Stimulated activated CD4-positive, alpha-beta T cell treated with anti-CD3 and anti-CD28 coated beads, Interleukin-12 subunit alpha, Interleukin-12 subunit beta, amount 100 ng/mL, for 48 hours (primary cell): ENCODE data around the gene COA5.

ENCODE experiments used
- DNase-seq, 3 donors: peaks; one replicate each; pipeline ENCODE4 v3.0.0-alpha.2; 2020; ENCODE audit warnings: low read depth in 2 of 3, low spot score in 1 of 3

Gene COA5

DNA sequence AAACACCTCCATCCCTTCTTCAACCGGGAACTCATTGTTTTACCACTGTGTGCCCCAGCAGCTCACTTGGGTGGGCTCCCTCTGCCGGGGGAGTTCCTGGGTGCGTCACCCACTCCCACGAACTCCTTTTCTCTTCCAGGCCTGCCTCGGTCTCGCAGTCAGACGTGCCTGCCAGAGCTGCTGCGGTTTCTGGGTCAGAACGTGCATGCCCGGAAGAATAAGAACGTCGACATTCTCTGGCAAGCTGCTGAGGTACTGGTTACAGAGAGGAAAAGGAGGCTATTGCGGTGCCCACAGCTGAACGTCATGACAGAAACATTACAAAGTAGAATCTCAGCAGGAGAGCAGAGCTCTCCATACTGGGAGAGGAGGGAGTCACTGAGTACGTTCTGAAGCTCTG is 35.6 kb downstream of the COA5 start:
- DNase-seq, result no peak

DNA sequence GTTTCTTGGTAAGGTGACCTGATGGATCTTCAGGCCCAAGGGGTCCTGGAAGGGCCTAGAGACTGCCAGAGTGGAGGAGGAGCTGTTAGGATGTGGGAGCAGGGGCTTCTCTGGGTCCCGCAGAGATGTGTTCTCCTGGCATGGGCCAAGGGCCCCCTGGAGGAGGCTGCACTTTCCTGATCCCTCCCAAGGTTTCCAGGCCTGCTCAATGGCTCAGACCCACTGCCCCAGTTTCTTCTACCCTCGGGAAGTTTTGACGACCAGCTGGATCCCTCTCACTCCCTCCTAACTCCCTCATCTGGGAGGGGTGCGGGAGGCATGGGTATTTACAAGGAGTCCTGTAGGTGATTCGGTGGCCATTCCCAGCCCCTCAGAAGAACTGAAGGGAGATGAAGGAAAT is 36.1 kb downstream of the COA5 start:
- no peak for DNase-seq

DNA sequence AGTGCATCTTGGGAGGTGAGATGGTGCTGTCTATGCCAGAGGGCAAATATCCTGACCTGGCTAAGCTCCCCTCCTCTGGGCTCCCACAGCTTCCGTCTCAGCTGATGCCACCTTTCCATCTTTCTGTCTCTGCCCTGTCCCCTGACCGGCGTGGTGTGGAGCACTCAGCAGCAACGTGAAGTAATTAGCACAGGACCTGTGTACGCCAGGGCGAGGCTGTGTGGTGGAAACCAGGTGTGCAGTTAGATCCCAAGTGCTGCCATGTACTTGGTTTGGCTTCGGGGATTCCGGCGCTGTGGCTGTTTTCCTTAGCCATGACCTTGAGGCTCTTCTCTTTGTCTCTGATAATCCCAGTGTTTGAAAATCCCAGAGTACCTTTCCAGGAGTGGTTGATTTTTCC is 36.5 kb downstream of the COA5 start:
- no peak for DNase-seq

DNA sequence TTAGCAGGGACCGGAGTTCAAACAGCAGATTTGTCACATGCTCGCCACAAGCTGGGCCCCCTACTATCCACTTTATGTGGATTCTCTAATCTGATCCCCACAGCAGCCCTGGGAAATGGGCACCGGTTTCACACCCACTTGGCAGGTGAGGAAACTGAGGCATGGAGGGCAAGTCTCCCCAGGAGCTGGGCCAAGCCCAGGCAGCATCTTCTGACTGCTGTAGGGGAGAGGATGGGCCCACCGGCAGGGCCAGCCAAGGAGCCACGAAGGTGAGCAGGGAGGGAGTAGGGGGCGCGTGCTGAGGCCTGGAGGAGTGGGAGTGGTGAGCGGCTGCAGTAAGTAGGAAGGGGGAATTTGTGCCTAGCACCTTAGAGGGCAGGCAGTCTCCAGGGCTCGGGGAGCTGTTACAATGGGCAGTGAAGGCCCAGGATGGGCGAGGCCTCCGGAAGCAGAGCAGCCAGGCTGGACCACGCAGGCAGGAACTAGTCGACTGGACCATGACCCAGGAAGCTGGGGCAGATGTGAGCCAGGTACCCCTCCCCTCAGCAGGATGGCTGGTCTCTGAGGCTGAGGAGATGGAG is 37.1 kb downstream of the COA5 start:
- DNase-seq, result no peak

DNA sequence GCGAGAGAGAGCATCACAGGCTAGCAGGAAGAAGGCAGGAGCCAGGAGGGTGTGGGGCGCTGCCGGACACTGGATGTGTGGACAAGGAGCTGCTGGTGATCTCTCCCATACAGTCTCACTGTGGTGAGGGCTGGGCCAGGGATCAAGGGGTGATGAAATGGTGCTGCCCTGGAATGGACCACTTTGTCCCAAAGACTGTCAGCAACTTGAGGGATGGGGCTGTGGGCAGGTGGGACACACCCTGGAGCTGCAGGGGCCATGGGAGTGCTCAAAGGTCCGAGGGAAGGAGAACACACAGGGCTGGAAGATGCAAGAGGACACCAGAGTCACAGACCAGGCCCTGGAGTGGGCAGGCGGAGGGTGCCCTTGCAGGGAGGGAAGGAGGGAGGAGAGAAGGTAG is 38.0 kb downstream of the COA5 start:
- DNase-seq, result no peak

DNA sequence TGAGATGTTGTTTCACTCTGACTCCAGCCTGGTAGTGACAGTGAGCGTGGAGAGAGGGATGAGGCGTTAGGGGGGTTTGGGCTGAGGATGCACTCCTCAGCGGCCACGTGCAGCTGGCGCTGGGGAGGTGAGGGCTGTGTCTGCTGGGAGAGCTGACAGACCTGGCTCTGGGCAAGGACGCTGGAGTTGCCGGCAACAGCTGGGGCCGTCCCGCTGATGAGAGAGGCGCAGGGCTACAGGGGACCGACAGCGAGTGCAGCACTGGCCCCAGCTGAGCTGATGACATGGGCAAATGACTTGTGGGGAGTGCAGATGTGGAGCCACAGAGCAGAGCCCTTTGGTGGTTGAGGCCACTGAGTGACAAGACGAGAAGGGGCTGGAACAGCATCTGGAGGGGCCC is 38.4 kb downstream of the COA5 start:
- no peak for DNase-seq

DNA sequence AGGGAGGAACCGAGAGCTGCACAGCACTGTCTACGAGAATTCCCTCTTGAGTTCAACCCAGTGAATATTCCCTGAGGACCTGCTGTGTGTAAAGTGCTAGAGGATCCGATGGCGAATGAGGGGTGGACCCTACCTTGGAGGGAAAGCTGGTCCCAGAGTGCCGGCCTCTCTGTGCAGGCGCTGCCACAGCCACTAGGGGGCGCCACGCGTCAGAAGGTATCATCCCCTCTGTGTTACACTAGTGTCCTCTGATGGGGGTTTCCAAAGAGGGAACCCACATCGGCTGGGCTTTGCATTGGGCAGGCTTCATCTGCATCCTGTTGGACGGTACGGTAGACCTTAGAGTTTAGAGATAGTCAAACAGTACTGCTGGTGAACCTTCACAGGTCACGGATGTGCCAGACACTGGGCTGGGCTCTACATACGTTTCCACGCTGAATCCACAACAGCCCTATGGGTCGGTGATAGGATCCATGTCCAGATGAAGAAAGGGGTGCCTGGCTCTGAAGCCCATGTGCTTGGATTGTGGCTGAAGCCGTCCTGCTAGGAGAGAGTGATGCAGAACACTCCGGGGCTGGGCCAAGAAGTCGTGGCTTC is 39.0 kb downstream of the COA5 start:
- DNase-seq, result peak; percentile 60 to 71 (median 68)

DNA sequence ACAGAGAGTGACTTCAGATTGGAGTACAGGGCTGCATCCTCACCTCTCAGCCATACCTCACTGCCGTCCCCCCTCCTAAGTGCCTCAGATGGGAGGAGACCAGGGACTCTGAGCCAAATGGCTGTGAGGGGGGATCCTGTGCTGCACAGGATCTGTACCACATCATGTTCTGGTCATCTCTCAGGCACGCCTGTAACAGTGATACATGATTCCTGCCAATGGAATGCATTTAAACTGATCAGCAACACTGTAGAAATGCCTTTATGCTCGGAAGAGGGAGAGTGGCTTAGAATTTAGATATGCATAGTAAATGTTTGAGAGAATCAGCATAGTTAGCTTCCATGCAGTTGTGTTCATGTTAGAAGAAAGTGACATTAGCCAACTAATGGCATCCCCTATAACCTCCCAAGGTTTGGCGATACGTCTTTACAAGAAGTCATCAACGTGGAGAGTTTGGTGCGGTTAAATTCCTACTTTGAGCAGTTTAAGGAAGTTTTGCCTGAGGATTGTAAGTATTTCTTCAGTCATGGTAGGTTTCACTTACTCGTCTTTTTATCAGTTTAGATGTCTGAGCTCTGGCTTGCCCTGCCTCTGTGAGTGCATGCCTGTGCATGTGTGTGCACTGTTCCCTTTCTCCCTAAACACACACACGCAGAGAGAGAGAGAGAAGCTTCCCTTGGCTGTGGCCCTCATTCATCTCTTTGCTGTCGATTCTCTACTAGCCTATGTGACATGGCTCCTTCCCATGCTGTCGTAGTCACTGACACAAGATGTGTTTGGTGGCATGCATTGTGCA is 40.0 kb downstream of the COA5 start:
- no peak for DNase-seq

DNA sequence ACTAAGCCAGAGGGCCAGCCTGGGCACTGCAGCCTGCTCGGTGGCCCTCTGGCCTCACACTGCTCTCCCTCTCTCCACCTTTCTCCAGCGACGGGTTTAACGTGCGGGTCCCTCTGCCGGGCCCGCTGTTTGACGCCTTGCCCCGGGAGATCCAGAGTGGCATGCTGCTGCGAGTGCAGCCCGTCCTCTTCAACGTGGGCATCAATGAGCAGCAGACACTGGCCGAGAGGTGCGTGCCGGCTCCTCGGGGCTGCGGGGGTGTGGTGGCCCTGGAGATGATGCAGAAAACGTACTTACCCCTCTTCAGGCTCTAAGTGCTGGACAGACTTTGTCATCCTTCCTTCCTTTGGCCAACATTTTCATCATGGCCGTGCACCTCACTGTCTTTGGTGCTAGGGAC is 42.4 kb downstream of the COA5 start:
- DNase-seq, result no peak

DNA sequence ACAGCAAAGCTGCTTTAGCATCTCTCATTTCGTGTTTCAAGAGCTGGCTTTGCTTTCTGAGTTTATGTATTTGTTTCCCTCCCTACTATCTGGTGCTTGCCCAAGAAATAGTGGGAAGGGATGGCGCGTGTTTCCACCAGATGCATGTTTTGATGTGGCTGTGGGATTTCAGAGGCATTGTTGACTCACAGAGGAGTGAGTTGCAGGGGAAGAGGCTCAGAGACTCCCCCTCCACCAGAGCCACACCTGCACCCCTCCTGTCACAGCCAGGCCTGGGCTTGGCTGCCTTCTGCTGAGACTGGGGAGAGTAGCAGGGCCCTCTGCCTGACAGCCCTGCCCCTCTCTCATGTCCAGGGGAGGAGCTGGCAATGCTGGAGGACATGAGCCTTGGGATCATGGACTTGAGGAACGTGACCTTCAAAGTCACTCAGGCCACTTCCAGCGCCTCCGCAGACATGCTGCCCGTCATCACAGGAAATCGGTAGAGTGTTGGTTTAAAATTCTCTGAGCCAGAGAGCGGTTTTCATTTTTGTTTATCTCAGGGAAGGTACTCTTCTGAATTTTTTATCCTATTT is 42.9 kb downstream of the COA5 start:
- no peak for DNase-seq

DNA sequence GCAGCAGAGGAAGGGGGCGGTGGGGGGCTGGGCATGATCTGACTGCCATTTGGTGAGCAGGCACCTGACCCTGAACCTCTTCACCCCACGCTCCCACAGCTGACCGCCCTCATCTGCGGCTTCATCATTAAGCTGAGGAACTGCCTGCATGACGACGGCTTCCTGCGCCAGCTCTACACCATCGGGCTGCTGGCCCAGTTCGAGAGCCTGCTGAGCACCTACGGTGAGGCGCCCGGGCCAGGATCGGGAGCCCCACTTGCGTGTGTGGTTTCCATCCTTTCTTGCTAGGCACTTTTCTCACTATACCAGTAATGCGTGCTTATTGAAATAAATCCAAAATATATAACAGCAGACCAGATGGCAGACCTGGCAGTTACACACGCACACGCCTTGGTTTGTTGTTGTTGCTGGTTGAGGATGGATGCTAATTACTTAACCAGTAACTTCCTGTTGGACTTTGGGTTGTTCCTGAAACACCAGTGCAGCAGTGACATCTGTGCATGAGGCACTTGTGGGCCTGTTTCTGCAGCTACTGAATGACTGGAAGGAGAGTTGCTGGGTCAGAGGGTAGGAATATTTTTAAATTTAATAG is 43.7 kb downstream of the COA5 start:
- DNase-seq, result no peak

DNA sequence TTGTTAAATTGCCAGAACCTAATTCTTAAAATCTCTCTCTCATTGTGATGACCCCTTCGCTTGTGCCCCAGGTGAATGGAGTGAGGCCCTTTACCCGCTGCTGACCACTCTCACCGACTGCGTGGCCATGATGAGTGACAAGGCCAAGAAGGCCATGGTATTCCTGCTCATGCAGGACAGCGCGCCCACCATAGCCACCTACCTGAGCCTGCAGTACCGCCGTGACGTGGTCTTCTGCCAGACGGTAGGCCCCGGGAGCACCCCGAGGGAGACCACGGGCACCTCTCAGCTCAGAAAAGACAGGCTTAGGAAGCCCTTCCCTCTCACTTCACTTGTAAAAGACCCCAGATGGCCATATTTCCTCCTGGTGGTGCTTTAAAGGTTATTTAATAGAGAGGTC is 44.9 kb downstream of the COA5 start:
- no peak for DNase-seq

DNA sequence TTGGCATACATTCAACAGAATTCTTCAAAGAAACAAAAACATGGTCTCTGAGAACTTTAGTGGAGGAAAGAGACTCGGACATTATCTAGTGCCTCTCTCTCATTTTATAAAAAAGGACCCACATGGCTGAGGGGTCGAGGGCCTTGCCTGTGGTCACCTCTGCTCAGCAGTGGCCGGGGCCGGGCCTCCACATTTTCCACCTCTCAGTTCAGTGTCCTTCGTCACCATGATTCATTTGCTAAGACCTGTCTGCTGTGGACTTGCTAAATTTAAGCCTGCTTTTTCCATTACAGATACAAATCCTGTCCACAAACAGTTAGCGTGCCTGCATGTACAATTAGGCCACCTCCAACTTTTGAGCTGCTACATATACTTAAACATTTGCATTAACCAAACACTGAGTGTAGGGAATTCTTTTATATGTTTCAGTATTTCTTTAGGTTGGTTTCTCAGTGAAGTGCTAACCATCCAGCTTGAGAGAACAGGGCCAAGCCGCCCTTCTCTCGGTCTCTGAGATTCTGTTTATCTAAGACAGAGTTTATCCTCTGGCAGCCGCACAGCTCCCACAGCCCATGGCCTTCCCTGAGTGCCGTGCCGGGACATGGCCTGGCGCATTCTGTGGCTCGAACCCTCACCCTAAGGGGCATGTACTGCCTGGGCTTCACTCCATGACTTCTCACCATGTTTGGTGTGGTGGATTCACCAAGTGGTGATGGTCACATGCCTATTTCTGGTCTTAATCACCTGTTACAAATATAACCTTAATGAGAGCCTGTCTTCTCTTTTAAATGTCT is 46.2 kb downstream of the COA5 start:
- DNase-seq, result no peak

DNA sequence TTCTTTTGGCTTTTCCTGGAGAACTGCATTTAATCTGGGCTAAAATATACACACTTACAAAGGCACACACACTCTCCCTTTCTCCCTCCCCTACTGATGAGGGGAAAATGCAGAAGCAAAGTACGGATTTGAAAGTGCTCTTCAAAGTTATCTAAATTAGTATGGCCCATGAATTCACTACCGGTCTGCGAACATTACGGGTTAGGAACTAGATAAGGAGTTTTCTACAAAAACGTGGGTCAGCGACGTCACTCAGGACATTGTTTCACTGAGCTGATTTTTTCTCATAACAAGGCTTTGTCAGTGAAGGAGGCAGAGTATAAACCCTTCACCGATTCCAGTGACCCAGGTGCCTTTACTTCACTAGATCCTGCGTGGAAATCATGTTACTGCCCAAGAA is 47.3 kb downstream of the COA5 start:
- no peak for DNase-seq

DNA sequence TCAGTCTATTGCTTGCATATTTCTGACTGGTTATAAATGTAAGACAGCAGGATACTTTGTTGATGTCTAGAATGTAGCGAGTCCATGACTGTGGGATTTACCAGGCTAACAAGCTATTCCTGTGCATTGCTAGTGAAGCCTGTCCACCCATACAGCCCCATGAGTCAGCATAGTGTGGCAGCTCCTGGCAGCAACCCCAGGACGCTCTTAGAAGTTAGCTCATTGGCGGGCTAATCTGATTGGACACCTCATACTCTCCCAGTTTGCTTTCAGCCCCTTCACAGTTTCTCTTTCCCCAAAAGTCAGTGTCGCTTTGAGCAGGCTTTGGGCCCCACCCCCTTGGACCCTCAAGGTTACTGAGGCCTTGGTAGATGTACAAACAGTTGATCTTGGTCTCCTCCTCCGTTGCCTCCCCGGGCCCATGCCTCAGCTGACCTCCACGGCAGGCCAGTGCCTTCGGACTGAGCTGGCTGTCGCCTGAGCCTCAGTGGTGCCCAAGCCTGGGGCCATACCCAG is 48.0 kb downstream of the COA5 start:
- no peak for DNase-seq

DNA sequence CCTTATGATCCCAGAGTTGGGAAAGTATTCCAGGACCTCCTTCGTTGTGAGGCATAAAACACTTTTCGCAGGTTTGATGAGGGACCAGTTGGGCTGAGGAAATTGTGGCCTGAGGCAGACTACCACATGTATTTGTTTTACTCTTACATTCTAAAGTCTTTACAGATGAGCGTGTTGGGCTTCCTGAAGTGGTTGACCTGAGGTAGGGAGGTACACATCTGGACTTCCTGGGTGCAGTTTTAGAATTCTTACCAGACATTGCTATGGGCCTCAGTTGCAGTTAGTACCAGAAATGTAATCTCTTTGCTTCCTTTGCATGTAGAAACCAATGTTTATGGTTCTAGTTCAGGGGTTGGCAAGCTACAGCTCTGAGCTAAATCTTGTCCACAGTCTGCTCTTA is 48.7 kb downstream of the COA5 start:
- DNase-seq, result no peak

DNA sequence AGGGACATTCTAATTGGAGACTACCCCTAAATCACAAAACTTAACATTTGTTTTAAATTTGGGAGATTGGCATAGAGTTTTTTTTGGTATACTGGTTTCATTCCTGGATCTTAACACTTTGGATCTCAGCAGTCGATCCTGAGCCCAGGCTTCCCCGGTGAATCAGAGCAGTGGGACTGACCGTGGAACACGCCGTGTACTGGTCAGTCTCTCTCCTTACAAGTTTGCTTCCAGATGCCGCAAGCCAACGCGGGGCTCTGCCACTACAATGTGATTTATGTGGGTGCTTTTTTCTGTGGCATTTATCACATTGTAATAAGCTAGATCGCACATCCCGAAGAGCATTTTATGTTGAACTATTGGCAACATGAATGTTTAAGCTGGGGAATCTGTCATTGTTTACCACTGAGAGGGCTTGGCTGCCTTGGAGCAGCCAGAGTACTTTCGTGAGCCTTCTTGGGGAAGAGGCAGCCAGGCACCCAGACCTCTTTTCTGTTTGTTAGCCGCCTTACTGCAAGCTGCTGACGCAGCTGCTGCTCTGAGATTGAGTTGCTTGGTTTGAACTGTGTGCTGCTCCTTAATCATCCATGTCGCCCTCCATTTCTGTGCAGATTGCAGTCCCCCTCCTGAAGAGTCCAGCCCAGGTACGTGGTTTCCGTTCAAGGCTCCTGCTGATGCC is 49.3 kb downstream of the COA5 start:
- no peak for DNase-seq

DNA sequence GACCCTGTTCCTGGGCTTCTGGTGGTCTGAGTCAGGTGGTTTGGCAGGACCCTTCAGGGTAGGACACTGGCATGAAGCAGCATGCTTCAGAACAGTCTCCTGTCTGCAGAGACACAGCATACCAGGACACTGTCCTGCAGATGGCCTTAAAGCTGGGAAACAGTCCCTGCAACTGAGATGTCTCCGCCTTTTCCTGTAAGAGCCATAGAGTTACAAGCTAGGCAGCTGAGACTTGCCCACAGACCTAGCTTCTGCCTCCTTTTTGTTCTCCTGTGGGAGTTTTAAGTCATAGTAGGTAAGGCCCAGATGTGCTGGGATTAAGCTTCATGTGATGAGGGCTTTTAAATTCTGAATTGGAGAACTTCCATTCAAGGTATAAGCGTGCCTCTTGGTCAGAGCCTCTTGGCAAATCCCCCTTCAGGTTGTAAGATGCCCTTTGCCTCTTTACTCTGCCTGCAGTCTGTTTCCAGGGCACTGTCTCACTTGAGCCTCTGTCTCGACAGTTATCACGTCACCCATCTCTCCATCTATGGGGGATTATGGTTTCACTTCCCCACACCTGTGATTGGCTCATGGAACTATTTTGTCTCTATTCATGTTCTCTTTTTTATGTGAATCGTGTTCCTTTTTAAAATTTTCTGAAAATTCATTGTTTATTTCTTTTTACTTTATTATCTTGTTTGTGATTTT is 51.8 kb downstream of the COA5 start:
- no peak for DNase-seq

DNA sequence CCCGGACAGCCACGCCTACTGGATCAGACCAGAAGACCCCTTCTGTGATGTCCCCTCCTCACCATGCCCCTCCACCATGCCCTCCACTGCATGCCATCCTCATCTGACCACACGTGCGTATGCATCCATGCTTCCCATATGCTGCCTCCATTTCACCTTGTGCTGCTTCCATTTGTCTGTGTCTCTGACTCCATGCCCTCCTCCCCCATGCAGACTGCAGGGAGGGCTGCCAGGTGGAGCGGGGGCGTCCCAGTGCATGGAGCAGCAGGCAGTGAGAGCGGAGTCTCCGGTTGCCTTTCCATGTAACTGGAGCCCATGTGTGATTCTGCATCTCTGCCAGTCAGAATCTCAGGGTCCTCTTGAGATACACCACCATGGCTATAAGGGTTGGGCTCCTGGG is 52.6 kb downstream of the COA5 start:
- DNase-seq, result no peak
